GM18502 (cell line): Measurements from ENCODE around the gene GALNT6.

ENCODE experiments used
- ATAC-seq: cut with Tn5 transposase; IDR thresholded peaks from one replicate; pipeline ENCODE4 v1.9.1; 2021; ENCODE audit warnings: mild to moderate bottlenecking; ENCODE audit not compliant: unreplicated experiment, poor library complexity

Gene GALNT6

DNA sequence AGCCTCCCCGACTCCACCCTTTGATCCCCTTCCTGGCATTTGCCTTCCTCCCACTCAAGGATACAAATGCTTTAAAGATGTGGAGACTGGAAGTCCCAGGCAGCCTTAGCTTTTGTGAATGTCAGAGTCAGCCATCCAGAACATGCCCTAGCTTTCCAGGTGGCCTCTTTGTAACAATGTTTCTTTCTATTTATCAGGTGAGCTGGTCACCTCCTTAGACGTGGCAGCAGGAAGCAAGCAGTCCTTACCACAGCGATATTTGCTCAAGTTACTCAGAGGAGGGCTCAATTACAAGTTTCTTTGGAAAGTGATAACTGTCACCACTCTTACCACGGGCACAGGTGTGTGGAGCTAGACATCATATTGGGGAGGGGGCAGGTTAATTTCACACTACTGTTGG, 4.9 kb downstream of the GALNT6 start:
- no peak for ATAC-seq

DNA sequence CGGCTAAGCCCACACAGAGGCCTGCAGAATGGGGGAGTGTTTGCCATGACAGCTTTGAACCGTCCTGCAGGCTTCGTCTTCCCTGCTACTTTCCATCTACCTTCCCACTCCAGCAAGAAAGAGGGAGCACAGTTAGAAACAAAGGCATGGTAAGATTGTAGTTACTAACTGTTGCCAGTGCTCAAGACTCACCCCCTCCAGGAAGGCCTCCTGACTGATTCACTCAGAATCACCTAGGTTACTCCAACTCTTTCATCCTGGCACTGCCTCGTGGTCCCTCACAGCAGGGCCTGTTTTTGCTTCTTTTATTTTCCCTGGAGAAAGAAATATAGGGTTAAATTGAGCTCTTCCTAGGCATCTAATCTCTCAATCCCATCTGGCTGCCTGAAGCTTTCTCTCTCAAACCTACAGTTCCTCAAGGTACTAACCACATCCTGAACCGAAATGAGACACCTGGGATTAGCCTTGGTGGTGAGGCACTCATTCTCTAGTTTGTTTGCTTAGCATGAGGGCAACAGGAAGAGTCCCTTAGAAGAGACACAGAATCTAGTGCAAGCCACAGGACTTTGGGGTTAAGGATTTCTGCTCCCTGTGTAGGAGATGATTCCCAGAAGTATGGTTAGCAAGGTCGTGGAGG, 7.8 kb downstream of the GALNT6 start:
- no peak for ATAC-seq

DNA sequence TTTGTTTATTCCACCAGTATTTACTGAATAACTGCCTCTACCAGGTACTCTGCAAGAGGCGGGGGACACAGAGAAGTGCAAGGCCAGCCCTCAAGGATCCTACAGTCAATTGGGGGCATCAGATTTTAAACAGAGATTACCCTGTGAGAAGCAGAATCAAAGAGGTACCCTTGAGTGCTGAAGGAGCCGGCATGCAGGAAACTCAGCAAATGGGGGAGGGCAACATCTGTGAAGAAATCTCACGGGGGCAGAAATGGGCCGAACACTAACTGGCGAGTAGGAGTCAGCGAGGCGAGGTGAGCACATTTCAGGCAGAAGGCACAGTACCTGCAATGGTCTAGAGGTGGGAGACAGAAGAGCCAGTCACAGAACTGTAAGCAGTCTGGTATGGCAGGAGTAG, 9.0 kb downstream of the GALNT6 start:
- ATAC-seq = no peak

DNA sequence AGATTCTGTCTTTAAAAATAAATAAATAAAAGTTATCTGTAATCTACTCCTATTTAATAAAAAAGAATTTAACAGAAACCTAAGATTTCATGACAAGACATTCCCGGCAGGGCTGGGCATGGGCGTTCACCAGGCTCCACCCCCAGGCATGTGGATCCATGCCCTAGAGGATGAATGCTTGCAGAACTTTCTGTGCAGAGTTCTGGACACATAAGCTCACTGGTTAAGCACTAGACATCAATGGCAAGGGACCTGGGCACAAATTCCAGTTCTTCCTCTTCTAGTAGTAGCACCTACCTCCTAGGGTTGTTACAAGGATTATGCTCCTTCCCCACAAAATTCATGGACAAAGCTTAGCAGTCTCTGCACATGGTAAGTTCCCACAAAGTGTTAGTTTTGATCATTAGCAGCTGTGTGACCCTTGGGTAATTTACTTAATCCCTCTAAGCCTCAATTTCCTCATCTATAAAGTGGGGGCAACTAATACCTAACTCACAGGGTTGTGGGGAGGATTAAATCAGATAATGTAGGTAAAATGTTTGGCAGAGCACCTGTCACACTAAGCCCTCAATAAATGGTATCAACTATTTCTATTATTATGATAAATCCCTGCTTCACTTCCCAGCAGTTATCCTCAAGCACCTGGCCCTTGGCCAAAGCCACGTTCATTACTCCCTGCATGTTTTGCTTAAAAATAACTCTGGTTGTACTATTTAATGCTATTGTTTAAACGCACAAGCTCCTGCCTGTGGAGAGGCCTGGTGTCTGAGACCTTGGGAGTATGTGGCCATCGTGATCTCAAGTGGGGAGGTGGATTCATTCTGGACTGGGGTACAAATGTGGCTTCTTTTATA, 9.8 kb downstream of the GALNT6 start:
- no peak for ATAC-seq

DNA sequence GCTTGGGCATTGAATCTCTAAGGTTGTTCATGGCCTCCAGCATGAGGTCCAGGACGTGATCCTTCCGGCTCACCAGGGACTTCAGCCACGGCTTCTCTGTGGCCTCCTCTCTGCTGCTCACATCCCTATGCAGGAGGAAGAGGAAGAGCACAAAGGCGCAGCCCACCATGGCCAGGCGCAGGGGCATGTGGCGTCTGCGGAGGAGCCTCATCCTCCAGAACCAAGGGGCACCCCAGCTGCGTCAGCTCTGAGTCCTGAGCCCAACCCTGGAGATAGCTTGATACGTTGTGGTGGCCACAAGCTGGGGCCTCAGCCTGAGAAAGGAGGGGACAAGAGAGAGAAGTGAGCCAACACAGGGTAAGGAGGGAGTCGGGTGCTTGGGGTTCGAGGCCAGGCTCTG, 11.6 kb downstream of the GALNT6 start:
- ATAC-seq = no peak

DNA sequence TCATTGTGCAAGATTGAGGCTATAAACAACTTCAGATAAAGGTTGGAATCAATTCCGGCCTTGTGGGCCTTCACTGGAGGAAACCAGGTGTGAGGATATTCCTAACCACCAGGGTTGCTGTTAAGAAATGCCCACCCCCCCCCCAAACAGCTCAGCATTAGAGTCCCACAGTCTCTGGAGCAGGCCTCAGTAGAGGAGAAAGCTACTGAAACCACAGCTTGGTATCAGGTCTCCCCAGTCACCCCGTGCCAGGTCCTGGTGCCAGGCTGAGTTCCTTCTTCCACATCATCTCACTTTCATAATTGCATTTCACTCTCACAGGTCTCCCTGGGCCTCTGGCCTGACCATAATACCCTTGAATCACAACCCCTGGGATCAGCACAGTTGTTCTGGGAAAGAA, 12.5 kb downstream of the GALNT6 start:
- no peak for ATAC-seq

DNA sequence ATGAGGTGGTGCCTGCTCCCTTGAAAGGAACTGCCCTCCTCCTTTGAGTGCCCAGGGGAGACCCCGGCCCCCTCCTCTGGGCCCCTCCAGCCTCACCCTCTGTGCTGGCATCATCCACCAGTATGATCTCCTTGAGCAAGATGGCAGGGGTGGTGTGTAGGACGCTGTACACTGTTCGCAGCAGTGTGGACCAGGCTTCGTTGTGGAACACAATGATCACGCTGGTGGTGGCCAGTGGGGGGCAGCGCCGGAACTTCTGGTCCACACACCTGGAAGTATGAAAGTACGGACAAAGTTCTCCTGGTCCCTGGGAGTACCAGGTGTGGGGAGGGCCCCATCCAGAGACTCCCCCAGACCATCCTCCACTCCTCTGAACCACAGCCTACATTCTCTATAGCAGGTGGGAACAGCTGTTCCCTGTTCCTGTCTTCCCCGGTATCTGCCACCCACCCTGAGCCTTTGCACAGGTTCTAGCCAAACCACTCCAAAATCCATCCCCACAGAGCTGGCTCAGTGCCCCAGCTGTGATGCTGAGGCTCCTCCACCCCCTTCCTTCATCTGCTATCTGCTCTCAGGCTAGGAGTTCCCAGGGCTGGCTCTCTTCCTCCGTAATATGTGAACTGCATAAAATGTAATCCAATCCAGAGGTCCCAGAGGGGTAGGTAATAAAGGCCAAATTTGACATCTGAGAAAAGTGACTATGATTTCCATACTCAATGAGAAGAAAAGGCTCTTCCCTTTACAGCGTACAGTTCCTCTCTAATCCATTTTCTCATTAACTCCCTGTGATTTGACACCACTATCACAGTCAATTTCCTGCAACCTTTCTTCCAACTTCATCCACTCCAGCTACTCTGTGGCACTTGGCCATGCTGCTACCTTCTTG, 13.9 kb downstream of the GALNT6 start:
- ATAC-seq = no peak

DNA sequence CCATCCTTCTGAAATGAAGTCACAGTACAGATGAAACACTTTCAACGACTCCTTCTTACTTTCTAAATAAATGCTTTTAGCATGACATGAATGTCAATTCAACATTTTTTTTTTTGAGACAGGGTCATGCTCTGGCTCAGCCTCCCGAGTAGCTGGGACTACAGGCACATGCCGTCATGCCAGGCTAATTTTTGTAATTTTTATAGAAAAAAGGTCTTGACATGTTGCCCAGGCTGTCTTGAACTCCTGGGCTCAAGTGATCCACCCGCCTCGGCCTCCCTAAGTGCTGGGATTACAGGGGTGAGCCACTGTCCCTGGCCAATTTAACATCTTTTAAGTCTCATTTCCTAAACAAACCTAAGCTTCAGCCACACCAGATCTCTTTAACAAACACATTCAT, 16.4 kb downstream of the GALNT6 start:
- no peak for ATAC-seq

DNA sequence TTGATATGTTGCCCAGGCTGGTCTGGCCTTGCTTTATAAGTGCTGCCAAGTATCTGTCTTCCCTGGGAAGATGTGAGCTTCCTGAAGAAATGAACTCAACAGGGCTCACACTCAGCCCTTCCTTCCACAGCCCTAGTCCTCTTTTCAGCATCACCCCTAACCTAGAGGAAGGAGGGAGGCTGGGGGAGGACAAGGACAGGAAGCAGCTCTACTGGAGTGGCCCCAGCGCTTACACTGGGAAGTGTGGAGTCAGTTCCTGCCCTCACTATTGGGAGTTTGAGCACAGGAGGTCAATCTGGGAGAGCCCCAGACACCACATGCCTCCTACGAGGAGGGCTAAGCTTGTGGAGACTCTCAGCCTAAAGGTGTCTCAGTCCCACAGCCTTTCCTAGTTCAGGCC, 16.8 kb downstream of the GALNT6 start:
- ATAC-seq = no peak

DNA sequence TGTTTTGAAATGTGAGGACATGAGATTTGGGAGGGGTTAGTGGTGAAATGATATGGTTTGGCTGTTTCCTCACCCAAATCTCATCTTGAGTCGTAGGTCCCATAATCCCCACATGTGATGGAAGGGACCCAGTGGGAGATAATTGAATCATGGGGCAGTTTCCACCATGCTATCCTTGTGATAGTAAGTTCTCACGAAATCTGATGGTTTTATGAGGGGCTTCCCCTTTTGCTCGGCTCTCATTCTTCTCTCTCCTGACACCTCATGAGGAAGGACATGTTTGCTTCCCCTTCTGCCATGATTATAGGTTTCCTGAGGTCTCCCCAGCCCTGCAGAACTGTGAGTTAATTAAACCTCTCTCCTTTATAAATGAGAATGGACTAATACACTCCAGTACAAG, 18.0 kb downstream of the GALNT6 start:
- no peak for ATAC-seq

DNA sequence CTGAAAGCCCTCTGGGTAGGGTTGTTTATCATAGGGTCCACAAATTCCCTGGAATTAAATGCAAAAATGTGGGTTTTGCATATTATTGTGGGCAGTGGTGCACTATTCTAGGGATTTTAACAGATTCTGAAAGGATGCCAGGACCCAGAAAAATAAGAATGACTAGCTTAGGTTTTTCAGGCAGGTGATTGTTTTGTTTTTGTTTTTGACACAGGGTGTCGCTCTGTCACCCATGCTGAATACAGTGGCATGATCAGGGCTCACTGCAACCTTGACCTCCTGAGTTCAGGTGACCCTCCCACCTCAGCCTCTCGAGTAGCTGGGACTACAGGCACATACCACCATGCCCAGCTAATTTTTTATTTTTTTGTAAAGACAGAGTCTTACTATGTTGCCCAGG, 19.2 kb downstream of the GALNT6 start:
- no peak for ATAC-seq

DNA sequence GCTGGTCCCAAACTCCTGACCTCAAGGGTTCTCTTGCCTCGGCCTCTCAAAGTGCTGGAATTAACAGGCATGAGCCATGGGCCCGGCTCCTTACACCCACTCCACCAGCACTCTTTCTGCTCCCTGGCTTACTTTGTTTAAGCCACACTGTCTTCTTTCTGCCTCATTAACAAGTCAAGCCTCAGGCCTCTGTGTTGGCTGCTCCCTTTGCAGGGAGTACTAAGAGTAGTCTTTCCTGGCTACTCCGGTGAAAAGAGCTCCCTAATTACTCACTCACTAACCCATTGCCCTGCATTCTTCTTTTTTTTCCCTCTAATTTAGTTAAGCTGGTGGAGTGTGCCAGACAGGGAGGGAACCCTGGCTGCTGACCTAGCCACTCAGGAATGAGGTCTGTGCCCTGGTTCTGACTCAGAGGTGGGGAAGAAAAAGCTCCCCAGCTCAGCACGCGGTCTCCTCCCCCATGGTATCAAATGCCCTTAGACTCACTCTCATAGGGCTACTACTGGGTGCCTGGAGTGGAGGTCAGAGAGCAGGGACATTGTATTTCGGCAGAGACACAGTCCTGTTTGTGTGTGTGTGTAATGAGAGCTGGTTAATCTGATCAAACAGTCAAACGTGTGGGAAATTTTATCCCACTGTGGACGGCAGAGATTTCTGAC, 19.8 kb downstream of the GALNT6 start:
- ATAC-seq = no peak

DNA sequence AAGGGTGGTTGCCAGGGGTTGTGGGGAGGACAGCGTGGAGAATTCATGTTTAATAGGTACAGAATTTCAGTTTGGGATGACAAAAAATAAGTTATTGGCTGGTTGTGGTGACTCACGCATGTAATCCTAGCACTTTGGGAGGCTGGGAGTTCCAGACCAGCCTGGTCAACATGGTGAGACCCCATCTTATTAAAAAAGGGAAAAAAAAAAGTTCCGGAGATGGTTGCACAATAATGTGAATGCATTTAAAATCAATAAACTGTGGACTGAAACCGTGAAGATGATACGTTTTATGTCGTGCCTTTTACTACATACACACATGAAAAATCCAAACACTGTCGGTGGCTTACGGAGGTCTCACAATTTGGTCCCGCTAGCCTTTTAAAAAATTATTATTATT, 20.5 kb downstream of the GALNT6 start:
- no peak for ATAC-seq

DNA sequence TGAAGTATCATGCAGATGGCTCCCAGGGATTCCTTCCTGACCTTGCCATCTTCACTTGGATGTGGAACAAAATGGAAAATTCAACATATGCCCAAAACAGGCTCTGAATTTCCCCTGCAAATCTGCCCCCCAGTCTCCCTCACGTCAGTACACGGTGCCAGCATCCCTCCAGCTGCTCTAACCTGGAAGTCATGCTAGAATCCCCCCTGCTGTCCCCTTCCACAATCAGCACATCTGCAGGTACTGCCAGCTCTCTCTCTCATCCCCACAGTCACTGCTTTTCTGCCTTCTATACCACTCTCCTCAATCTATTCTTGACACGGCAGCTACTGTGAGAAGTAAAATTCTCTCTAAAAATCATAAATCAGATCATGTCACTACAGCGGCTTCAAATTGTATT, 21.6 kb downstream of the GALNT6 start:
- no peak for ATAC-seq

DNA sequence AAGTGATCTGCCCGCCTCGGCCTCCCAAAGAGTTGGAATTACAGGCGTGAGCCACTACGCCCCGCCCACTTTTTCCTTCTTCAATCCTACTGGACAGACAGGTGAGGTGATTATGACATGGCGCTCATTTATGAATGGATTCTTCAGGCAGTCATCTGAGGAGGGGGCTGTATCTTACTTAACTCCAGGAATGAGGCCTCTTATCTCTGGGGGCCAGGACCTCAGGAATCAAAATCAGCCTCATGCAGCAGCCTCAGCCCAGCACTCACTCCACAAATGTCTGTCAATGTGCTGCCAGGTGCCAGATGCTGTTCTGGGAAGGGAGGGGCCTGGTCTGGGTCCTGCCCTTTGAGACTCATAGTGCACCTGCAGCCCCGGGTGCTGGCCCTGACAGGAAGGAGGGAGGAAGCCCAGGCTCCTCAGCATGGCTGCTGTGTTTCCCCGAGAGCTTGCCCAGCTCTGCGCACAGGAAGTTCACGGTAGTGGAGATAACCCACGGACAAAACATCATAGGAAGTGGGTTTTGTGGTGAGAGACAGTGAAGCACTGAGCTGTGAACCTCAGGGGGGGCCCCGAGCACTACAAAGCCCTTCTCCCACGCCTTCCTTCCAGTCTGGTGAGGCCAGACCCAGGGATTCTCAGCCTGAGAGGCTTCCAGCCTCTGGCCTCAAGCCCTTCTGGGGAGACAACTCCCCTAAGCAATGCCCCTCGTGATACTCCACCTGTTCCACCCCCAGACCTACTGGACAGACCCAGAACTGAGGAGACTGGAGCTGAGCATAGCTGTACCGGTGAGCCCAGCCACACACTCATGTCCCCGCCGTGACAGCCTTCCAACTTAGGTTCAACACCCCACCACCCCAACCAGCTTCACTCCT, 22.3 kb downstream of the GALNT6 start:
- ATAC-seq = peak; percentile 98

DNA sequence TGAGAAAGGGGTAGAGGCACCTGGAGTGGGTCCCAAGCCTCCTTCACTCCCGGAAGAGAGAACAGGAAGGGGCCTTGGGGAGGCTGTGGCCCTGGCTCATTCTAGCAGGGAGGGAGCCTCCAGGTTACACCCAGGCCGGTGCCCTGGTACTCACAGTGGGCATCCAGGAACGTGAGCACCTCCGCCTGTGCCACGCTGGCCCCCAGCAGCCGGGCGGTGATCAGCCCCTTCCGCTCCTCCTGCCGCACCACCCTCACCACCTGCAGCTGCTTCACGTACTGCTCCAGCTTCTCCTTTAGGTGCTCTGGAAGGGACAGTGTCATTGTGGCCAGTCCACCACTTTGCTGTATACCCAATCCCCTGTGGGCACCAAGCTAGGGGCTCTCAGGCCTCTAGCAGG, 25.9 kb downstream of the GALNT6 start:
- ATAC-seq = no peak

DNA sequence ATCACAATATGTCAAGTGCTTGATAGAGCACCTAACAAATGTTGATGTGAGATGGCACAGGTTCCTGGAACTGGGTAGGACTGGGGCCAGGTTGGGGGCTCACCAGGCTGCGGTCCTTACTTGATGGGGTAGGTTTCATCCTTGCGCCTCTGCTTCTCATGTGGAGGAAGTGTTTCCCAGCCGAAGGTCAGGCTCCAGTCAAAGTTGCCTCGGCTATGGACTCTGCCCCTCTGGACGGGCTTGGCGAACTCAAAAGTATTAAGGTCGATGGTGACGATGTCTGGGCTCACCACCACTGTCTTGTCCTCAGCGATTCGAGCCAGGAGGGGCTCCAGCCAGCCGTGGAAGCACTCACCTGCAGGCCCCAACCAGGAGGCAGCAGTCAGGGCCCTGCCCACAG, 27.2 kb downstream of the GALNT6 start:
- no peak for ATAC-seq

DNA sequence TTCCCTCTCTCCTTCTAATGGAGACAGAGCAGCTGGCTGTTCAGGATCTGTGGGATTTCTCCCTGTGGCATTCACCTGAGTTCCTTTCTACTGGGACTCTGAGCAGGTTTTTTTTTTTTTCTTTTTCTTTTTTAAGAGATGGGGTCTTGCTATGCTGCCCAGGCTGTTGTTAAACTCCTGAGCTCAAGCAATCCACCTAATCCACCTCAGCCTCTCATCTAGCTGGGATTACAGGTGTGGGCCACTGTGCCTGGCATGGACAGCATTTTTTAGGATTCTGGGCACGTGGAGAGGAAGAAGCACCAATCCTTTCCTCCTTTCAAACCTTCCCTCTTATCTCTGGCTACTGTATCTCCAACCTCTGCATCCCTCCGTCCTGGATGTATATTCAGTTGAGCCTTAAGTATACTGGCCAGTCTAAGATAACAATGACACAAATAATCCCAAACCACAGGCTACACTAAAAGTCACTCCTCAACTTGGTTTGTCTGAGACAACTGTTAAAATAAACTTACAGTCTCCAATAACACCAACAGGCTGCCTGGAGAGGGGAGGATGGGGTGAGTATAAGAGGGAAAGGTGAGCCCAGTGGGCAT, 28.4 kb downstream of the GALNT6 start:
- ATAC-seq = no peak

DNA sequence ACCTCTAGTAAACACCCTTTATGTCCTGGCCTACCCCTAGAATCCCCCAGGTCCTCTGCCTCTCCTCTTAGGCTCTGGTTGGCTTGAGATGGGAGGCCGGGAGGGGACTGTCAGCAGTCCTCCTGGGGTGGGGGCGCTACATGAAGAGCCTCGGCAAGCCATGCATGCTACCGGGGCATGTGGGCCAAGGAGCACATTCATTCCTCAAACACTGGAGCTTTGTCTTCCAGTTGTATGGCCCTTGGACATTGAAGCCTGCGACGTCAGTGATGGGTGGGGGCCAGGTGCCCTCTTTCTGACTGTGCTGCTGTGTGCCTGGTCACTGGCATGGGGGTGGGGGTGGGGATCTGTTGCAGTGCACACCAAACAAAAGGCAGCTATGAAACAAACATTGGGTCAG, 28.9 kb downstream of the GALNT6 start:
- no peak for ATAC-seq
